ENCODE results near the gene ERCC6L2.

ERCC6L2 gene

GRCh38 chr9:95985440-95986055 is 110.1 kb downstream of the ERCC6L2 start:
- DNase-seq = no peak

- no peak for DNase-seq
Observed at GRCh38 chr9:95989297-95989696, 113.8 kb downstream of the ERCC6L2 start.

GRCh38 chr9:95991326-95991725 is 115.8 kb downstream of the ERCC6L2 start:
- no peak for DNase-seq

GRCh38 chr9:95992536-95992935 is 117.0 kb downstream of the ERCC6L2 start:
- no peak for DNase-seq

GRCh38 chr9:95993337-95993736 is 117.8 kb downstream of the ERCC6L2 start:
- no peak for DNase-seq

- no peak for DNase-seq
Observed at GRCh38 chr9:95999390-95999789, 123.9 kb downstream of the ERCC6L2 start.

GRCh38 chr9:96004379-96004778 is 128.9 kb downstream of the ERCC6L2 start:
- DNase-seq = no peak

- no peak for DNase-seq
Observed at GRCh38 chr9:96006296-96006879, 130.9 kb downstream of the ERCC6L2 start.

- DNase-seq = no peak
Observed at GRCh38 chr9:96006961-96007360, 131.5 kb downstream of the ERCC6L2 start.

GRCh38 chr9:96008502-96009222 is 133.2 kb downstream of the ERCC6L2 start:
- DNase-seq = no peak

- DNase-seq = no peak
Observed at GRCh38 chr9:96009223-96009602, 133.7 kb downstream of the ERCC6L2 start.

- DNase-seq = no peak
Observed at GRCh38 chr9:96009690-96010472, 134.4 kb downstream of the ERCC6L2 start.

- no peak for DNase-seq
Observed at GRCh38 chr9:96014078-96014477, 138.6 kb downstream of the ERCC6L2 start.

- no peak for DNase-seq
Observed at GRCh38 chr9:96015876-96016686, 140.6 kb downstream of the ERCC6L2 start.

All from DMS 273 treated with DMSO at 0.1 percent for 48 hours (cell line).